NB4 (cell line): ENCODE data around the gene FAIM2.

Experiments
- POLR2A ChIP-seq: IDR thresholded peaks from 2 replicates; pipeline ENCODE4 v1.6.1; 2011; ENCODE audit warnings: mild to moderate bottlenecking; ENCODE audit not compliant: insufficient read length; ENCODE audit errors: extremely low read depth
- TF ChIP-seq, protein P1 (sequence below): IDR thresholded peaks from one replicate; pipeline ENCODE4 v1.5.1; 2012; ENCODE audit warnings: low read depth, low read length

DNA sequence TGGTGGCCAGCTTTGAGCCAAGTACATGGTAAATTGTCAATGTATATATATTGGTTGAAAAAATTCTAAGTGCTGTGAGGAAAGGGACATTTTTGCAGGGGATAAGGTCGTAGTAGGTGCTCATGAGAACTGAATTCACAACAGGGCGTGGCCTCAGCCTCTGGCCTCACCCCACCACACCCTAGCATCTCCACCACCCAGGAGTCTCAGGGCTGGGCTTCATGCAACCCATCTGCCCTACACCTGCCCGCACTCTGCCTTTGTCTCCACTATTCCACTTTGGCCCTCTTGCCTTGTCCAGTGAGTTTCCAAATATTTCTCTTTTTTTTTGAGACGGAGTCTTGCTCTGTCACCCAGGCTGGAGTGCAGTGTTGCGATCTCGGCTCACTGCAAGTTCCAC is 24.8 kb upstream of the FAIM2 start:
- TF ChIP-seq, protein P1, sequence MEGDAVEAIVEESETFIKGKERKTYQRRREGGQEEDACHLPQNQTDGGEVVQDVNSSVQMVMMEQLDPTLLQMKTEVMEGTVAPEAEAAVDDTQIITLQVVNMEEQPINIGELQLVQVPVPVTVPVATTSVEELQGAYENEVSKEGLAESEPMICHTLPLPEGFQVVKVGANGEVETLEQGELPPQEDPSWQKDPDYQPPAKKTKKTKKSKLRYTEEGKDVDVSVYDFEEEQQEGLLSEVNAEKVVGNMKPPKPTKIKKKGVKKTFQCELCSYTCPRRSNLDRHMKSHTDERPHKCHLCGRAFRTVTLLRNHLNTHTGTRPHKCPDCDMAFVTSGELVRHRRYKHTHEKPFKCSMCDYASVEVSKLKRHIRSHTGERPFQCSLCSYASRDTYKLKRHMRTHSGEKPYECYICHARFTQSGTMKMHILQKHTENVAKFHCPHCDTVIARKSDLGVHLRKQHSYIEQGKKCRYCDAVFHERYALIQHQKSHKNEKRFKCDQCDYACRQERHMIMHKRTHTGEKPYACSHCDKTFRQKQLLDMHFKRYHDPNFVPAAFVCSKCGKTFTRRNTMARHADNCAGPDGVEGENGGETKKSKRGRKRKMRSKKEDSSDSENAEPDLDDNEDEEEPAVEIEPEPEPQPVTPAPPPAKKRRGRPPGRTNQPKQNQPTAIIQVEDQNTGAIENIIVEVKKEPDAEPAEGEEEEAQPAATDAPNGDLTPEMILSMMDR = no peak
- no peak for TF ChIP-seq POLR2A
